ENCODE measurements around the gene USP12. TPM values are rescaled to one million over a fixed set of nuclear protein-coding genes. Genes with fewer than 3 reads are reported as not detected.

Gene USP12
- total and polyA plus RNA-seq, 2 donors from 2014 or later: 15.0 to 27.5 TPM

GRCh38 chr13:27161980-27162379 lies 9.6 kb downstream of the USP12 start:
- Histone ChIP-seq H3K36me3 (ENCODE audit: control insufficient read depth in 2 of 3, insufficient read depth in 3 of 3, low read length in 3 of 3) (no peaks in the 10 kb centered on the region), H3K9me3 (ENCODE audit: control insufficient read depth in 2 of 3, insufficient read depth in 1 of 3, low read length in 3 of 3) (no peaks in the 10 kb centered on the region), H3K27ac (ENCODE audit: low read depth in 2 of 2, low read length in 2 of 2) (no peak overlapping the region), H3K9ac (ENCODE audit: low read length in 3 of 3) (no peak overlapping the region), H3K27me3 (ENCODE audit: control insufficient read depth, insufficient read depth, low read length) (no peaks in the 10 kb centered on the region), H3K4me1 (ENCODE audit: control insufficient read depth in 2 of 3, insufficient read depth in 2 of 3, low read depth in 1 of 3, low read length in 3 of 3) (peaks cover 0 to 3% (median 2%) of the 10 kb centered on the region in 3 donors), H3K4me3 (ENCODE audit: low read length in 3 of 3) (no peak overlapping the region)
- intact Hi-C loops (cut with DNase I): no loop called here
- TF ChIP-seq, protein P1, sequence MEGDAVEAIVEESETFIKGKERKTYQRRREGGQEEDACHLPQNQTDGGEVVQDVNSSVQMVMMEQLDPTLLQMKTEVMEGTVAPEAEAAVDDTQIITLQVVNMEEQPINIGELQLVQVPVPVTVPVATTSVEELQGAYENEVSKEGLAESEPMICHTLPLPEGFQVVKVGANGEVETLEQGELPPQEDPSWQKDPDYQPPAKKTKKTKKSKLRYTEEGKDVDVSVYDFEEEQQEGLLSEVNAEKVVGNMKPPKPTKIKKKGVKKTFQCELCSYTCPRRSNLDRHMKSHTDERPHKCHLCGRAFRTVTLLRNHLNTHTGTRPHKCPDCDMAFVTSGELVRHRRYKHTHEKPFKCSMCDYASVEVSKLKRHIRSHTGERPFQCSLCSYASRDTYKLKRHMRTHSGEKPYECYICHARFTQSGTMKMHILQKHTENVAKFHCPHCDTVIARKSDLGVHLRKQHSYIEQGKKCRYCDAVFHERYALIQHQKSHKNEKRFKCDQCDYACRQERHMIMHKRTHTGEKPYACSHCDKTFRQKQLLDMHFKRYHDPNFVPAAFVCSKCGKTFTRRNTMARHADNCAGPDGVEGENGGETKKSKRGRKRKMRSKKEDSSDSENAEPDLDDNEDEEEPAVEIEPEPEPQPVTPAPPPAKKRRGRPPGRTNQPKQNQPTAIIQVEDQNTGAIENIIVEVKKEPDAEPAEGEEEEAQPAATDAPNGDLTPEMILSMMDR (IDR thresholded peaks at IDR 0.05; ENCODE audit: borderline replicate concordance, extremely low read depth, insufficient read depth): no peak
- DNase-seq (no peak), FAIRE-seq (no peak)

DNA sequence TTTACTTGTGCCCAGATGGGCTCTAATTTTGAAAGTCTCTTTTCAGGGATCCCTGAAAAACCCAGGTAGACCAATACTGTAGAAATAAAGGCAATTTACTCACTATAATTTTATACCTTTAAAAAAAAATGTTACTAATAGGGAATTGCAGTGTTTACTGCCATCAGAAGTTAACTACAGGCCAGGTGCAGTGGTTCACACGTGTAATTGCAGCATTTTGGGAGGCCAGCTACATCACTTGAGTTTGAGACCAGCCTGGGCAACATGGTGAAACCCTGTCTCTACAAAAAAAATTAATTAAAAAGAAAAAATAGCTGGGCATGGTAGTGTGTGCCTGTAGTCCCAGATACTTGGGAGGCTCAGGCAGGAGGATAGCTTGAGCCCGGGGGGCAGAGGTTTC lies 10.2 kb downstream of the USP12 start:
- H3K27me3 ChIP-seq (ENCODE audit: control insufficient read depth, insufficient read depth, low read length): no peaks in the 10 kb centered on the region
- no peak for DNase-seq
- H3K9ac ChIP-seq (ENCODE audit: low read length in 3 of 3): no peak overlapping the region
- FAIRE-seq: no peak
- no peak overlapping the region for H3K4me3 ChIP-seq (ENCODE audit: low read length in 3 of 3)
- H3K36me3 ChIP-seq (ENCODE audit: control insufficient read depth in 2 of 3, insufficient read depth in 3 of 3, low read length in 3 of 3): no peaks in the 10 kb centered on the region
- intact Hi-C loops (cut with DNase I): no loop called here
- no peaks in the 10 kb centered on the region for H3K9me3 ChIP-seq (ENCODE audit: control insufficient read depth in 2 of 3, insufficient read depth in 1 of 3, low read length in 3 of 3)
- H3K27ac ChIP-seq (ENCODE audit: low read depth in 2 of 2, low read length in 2 of 2): no peak overlapping the region
- TF ChIP-seq, protein P1 (IDR thresholded peaks at IDR 0.05; ENCODE audit: borderline replicate concordance, extremely low read depth, insufficient read depth): no peak
- H3K4me1 ChIP-seq (ENCODE audit: control insufficient read depth in 2 of 3, insufficient read depth in 2 of 3, low read depth in 1 of 3, low read length in 3 of 3): peaks cover 0 to 3% (median 0%) of the 10 kb centered on the region in 3 donors

DNA sequence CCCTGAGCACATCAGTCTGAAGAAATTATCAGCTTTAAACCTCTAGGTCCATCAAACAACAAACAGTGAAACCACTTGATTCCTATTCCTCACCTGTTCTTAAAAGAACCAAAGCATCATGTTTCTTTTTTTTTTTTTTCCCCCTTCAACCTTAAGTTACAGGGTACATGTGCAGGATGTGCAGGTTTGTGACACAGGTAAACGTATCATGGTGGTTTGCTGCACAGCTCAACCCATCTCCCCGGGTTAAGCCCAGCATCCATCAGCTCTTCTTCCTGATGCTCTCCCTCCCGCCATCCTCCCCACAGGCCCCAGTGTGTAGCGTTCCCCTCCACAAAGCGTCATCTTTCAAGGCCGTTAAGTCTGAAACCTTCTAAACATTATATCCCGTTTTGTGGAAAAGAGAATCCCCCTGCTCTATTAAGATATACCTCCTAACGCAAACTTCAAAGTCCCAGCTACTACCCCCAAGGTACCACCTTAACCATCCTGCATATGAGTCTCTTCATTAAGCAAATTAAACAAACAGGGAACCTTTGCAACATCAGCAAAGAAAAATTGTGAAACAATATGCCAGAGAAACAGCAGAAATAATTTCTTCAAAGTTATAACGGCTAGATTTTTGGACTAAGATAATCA lies 10.8 kb downstream of the USP12 start:
- H3K27me3 ChIP-seq (ENCODE audit: control insufficient read depth, insufficient read depth, low read length): no peaks in the 10 kb centered on the region
- no peak for FAIRE-seq
- H3K36me3 ChIP-seq (ENCODE audit: control insufficient read depth in 2 of 3, insufficient read depth in 3 of 3, low read length in 3 of 3): no peaks in the 10 kb centered on the region
- DNase-seq: no peak
- peaks cover 0 to 4% (median 0%) of the 10 kb centered on the region in 3 donors for H3K9me3 ChIP-seq (ENCODE audit: control insufficient read depth in 2 of 3, insufficient read depth in 1 of 3, low read length in 3 of 3)
- no peak overlapping the region for H3K27ac ChIP-seq (ENCODE audit: low read depth in 2 of 2, low read length in 2 of 2)
- intact Hi-C loops (cut with DNase I): no loop called here
- TF ChIP-seq, protein P1 (IDR thresholded peaks at IDR 0.05; ENCODE audit: borderline replicate concordance, extremely low read depth, insufficient read depth): no peak
- no peak overlapping the region for H3K9ac ChIP-seq (ENCODE audit: low read length in 3 of 3)
- H3K4me1 ChIP-seq (ENCODE audit: control insufficient read depth in 2 of 3, insufficient read depth in 2 of 3, low read depth in 1 of 3, low read length in 3 of 3): no peaks in the 10 kb centered on the region
- no peak overlapping the region for H3K4me3 ChIP-seq (ENCODE audit: low read length in 3 of 3)
